Kidney epithelial cell (primary cell): ENCODE measurements around the gene PNMA1. TPM values are rescaled to one million over a fixed set of nuclear protein-coding genes. Genes with fewer than 3 reads are reported as not detected.

Experiments
- DNase-seq: peaks from one replicate; pipeline ENCODE4 v3.0.0-alpha.2; 2010; ENCODE audit warnings: low read depth
- H3K27me3 ChIP-seq: 2 replicates; pipeline ENCODE4 v1.6.0; 2011; ENCODE audit warnings: low read length; ENCODE audit not compliant: control insufficient read depth, insufficient read depth
- H3K36me3 ChIP-seq: 2 replicates; pipeline ENCODE4 v1.5.1; 2011; ENCODE audit warnings: low read length; ENCODE audit not compliant: control insufficient read depth, insufficient read depth
- H3K4me3 ChIP-seq: 2 replicates; pipeline ENCODE4 v1.5.1; 2011; ENCODE audit warnings: low read depth, mild to moderate bottlenecking, control low read depth, low read length
- CTCF ChIP-seq: IDR thresholded peaks from 2 replicates; pipeline ENCODE4 v1.5.1; 2011; ENCODE audit warnings: mild to moderate bottlenecking, moderate library complexity, low read length, control low read depth, inconsistent platforms; ENCODE audit not compliant: insufficient read depth, poor library complexity, severe bottlenecking
- total RNA-seq: library from RNA; depleted of rRNA; stranded (reverse); fragments of >200 nt; gene quantifications from 2 replicates; pipeline ENCODE4 v1.2.3, GENCODE V29; 2015

Gene PNMA1
- total RNA-seq, 1 donor from 2014 or later = 31.0 TPM

DNA sequence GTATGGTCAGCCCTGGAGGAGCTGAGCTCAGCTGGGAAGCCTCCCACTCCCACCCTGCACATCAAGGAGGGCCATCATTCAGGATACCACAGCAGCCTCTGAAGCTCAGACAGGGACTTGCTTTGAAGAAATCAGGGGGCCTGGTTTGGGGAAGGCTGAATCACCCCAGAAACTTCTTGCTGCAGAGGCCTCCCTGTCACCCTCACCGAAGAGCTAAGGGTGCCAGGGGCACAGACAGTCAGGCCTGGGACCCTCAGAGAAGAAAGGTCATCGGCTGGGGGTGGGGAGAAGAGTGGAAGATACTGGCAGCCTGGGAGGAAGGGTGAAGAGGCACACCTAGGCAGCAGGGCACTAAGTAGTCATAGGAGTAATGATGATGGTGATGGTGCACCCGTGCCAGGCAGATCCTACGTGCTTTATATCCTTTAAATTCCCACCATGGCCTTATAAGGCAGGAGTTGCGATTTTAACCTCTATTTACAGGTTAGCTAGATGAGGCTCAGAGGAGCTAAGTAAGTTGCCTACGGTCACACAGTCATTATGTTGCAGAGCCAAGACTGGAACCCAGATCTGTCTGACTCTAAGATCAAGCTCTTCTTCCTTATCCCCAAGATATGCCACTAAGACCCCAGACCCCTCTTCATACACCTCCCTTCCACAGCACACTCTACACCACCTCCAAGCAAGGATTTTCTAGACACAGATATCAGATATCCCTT lies 28.5 kb upstream of the PNMA1 start:
- Histone ChIP-seq H3K27me3 (no peaks in the 10 kb centered on the region), H3K4me3 (no peak overlapping the region), H3K36me3 (peaks cover 1% of the 10 kb centered on the region)
- TF ChIP-seq CTCF = no peak
- DNase-seq = no peak

GRCh38 chr14:73741876-73742519 lies 27.8 kb upstream of the PNMA1 start:
- Histone ChIP-seq H3K27me3 (no peaks in the 10 kb centered on the region), H3K36me3 (peaks cover 2% of the 10 kb centered on the region), H3K4me3 (no peak overlapping the region)
- no peak for DNase-seq
- no peak for TF ChIP-seq CTCF

GRCh38 chr14:73741386-73741875 lies 27.2 kb upstream of the PNMA1 start:
- DNase-seq = no peak

DNA sequence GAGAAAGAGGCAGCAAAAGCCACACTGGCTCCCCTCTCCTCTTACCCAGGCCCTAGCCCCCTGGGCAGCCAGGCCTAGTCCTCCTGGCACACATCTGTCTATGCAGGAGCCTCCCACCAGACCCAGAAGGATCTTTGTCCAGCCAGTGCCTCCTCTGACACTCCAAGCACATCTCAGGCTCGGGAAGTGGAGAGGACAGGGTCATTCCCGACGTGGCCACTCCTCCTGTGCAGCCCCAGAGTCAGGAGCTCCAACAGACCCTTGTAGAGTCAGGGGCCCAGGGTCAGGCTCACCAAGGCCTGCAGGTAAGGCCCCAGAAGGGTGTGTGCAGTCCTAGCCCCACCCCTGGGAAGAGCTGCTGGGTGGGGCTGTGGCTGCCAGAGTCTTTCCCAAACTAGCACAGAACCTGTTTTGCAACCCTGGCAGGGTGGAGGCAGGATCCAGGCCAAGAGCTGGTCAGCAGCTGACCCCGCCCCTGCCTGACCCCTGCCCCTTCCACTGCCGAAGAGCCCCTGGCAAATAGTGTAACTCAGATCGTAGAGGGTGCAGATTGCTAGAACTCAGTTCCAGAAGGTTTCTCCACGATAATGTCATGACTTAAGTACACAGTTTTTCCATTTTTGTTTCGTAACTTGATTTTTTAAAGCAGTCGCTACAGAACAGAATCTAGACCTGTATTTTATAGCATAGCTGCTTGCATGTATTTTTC lies 26.6 kb upstream of the PNMA1 start:
- no peak overlapping the region for H3K4me3 ChIP-seq
- peaks cover 3% of the 10 kb centered on the region for H3K36me3 ChIP-seq
- DNase-seq = no peak
- no peaks in the 10 kb centered on the region for H3K27me3 ChIP-seq
- TF ChIP-seq CTCF = no peak

More at GRCh38 chr14:73741386-73741875, 27.2 kb upstream of the PNMA1 start:
- no peak overlapping the region for H3K4me3 ChIP-seq
- H3K36me3 ChIP-seq = peaks cover 3% of the 10 kb centered on the region
- H3K27me3 ChIP-seq = no peaks in the 10 kb centered on the region
- TF ChIP-seq CTCF = no peak

GRCh38 chr14:73739899-73740617 lies 25.9 kb upstream of the PNMA1 start:
- Histone ChIP-seq H3K36me3 (peaks cover 3% of the 10 kb centered on the region), H3K4me3 (no peak overlapping the region), H3K27me3 (no peaks in the 10 kb centered on the region)
- TF ChIP-seq CTCF = no peak
- no peak for DNase-seq
